ENCODE results near the gene LHX5.

The LHX5 gene

GRCh38 chr12:113464852-113465719, 6.6 kb downstream of the LHX5 start:
- DNase-seq = peak; percentile 69

GRCh38 chr12:113464452-113464775, 7.3 kb downstream of the LHX5 start:
- no peak for DNase-seq

- DNase-seq = peak; percentile 47
These were observed 7.8 kb downstream of the LHX5 start for GRCh38 chr12:113463746-113464451.

GRCh38 chr12:113462998-113463745, 8.5 kb downstream of the LHX5 start:
- peak; percentile 48 for DNase-seq

- DNase-seq = peak; percentile 93
These were observed 9.4 kb downstream of the LHX5 start for GRCh38 chr12:113462117-113462774.

GRCh38 chr12:113461666-113462065, 10.0 kb downstream of the LHX5 start:
- no peak for DNase-seq

- DNase-seq = no peak
These were observed 11.7 kb downstream of the LHX5 start for GRCh38 chr12:113459981-113460380.

GRCh38 chr12:113457710-113458109, 14.0 kb downstream of the LHX5 start:
- DNase-seq = no peak

- no peak for DNase-seq
These were observed 14.5 kb downstream of the LHX5 start for GRCh38 chr12:113457185-113457584.

- no peak for DNase-seq
These were observed 14.9 kb downstream of the LHX5 start for GRCh38 chr12:113456761-113457160.

GRCh38 chr12:113456199-113456598, 15.5 kb downstream of the LHX5 start:
- no peak for DNase-seq

- DNase-seq = no peak
These were observed 18.3 kb downstream of the LHX5 start for GRCh38 chr12:113453330-113453729.

- DNase-seq = no peak
These were observed 19.2 kb downstream of the LHX5 start for GRCh38 chr12:113452458-113452857.

GRCh38 chr12:113449839-113450238, 21.8 kb downstream of the LHX5 start:
- no peak for DNase-seq

- DNase-seq = no peak
These were observed 22.4 kb downstream of the LHX5 start for GRCh38 chr12:113449299-113449698.

- DNase-seq = no peak
These were observed 22.8 kb downstream of the LHX5 start for GRCh38 chr12:113448873-113449272.

- DNase-seq = no peak
These were observed 26.0 kb downstream of the LHX5 start for GRCh38 chr12:113445544-113446171.

- no peak for DNase-seq
These were observed 28.6 kb downstream of the LHX5 start for GRCh38 chr12:113443030-113443539.

- DNase-seq = no peak
These were observed 30.5 kb downstream of the LHX5 start for GRCh38 chr12:113440947-113441782.

GRCh38 chr12:113440336-113440735, 31.3 kb downstream of the LHX5 start:
- no peak for DNase-seq

- DNase-seq = peak; percentile 85
These were observed 32.1 kb downstream of the LHX5 start for GRCh38 chr12:113439606-113440030.

- DNase-seq = no peak
These were observed 32.4 kb downstream of the LHX5 start for GRCh38 chr12:113439301-113439597.

Data from eye (tissue), 1 donor.